Progenitor cell of endocrine pancreas (in vitro differentiated cells): ENCODE data around the gene HERPUD1. TPM values are rescaled to one million over a fixed set of nuclear protein-coding genes. Genes with fewer than 3 reads are reported as not detected.

ENCODE experiments used
- DNase-seq: peaks from one replicate; pipeline ENCODE4 v3.0.0; 2021; ENCODE audit warnings: low spot score; ENCODE audit not compliant: unreplicated experiment
- H3K27ac Mint-ChIP-seq: 2 replicates; pipeline ENCODE4 v1.8.0; 2021; ENCODE audit warnings: mild to moderate bottlenecking, moderate library complexity, mixed read lengths
- H3K27me3 Mint-ChIP-seq: 2 replicates; pipeline ENCODE4 v1.8.0; 2021; ENCODE audit warnings: mixed read lengths
- H3K36me3 Mint-ChIP-seq: 2 replicates; pipeline ENCODE4 v1.8.0; 2022; ENCODE audit warnings: mixed read lengths; ENCODE audit not compliant: insufficient read depth
- H3K4me1 Mint-ChIP-seq: 2 replicates; pipeline ENCODE4 v1.8.0; 2021; ENCODE audit warnings: low read depth, mixed read lengths
- H3K4me3 Mint-ChIP-seq: 2 replicates; pipeline ENCODE4 v1.8.0; 2021; ENCODE audit warnings: low read depth, mild to moderate bottlenecking, moderate library complexity, mixed read lengths
- H3K9me3 Mint-ChIP-seq: 2 replicates; pipeline ENCODE4 v1.8.0; 2021; ENCODE audit warnings: low read depth, mixed read lengths
- total RNA-seq: library from RNA; stranded (reverse); gene quantifications from 2 replicates; pipeline ENCODE4 v1.2.1, GENCODE V29; 2021
- TF ChIP-seq, protein P1 (sequence below): fragments of 200-600 bp; sonication (generic); IDR thresholded peaks from one replicate; pipeline ENCODE4 v1.5.0; 2021; ENCODE audit warnings: antibody characterized with exemption, mild to moderate bottlenecking; ENCODE audit not compliant: unreplicated experiment

Gene HERPUD1
- total RNA-seq, 1 donor from 2014 or later = 70.0 TPM

DNA sequence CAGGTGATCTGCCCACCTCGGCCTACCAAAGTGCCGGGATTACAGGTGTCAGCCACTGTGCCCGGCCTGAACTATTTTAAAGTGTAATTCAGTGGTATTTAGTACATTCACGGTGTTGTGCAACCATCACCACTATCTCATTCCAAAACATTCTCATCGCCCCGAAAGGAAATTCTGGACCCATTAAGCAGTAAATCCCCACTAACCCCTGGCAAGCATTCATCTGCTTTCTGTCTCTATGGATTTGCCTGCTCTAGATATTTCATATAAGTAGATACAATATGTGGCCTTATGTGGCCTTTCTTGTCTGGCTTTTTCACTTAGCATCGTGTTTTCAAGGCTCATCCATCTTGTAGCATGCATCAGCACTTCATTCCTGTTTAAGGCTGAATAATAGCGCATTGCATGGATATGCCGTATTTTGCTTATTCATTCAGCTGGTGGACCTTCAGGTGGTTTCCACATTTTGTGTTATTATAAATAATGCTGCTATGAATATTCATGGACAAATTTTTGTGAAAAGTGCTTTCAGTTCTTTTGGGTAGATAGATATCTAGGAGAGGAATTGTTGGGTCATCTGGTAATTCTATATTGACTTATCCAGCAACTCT lies 8.4 kb upstream of the HERPUD1 start:
- TF ChIP-seq, protein P1, sequence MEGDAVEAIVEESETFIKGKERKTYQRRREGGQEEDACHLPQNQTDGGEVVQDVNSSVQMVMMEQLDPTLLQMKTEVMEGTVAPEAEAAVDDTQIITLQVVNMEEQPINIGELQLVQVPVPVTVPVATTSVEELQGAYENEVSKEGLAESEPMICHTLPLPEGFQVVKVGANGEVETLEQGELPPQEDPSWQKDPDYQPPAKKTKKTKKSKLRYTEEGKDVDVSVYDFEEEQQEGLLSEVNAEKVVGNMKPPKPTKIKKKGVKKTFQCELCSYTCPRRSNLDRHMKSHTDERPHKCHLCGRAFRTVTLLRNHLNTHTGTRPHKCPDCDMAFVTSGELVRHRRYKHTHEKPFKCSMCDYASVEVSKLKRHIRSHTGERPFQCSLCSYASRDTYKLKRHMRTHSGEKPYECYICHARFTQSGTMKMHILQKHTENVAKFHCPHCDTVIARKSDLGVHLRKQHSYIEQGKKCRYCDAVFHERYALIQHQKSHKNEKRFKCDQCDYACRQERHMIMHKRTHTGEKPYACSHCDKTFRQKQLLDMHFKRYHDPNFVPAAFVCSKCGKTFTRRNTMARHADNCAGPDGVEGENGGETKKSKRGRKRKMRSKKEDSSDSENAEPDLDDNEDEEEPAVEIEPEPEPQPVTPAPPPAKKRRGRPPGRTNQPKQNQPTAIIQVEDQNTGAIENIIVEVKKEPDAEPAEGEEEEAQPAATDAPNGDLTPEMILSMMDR = no peak
- no peaks in the 10 kb centered on the region for H3K9me3 Mint-ChIP-seq
- no peak overlapping the region for H3K27ac Mint-ChIP-seq
- H3K36me3 Mint-ChIP-seq = no peaks in the 10 kb centered on the region
- no peak for DNase-seq
- H3K4me3 Mint-ChIP-seq = no peak overlapping the region
- H3K4me1 Mint-ChIP-seq = peaks cover 32% of the 10 kb centered on the region
- no peaks in the 10 kb centered on the region for H3K27me3 Mint-ChIP-seq

DNA sequence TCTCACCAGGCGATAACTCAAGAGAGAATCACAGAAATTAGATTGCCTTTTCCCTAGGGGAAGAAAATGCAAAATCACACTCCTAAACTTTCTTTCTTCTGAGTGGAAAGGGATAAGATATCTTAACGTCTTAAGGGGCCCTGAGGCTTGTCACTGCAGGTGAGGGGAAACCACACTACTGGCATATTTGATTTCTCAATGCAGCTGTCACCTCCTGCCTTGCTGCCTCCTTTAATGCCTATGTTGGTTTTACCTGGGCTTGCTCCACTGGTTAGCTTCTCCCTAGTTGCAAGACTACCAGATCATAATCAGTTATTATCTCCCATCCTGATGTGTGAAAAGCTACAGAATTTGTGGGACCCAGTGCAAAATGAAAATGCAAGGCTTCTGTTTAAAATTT lies 4.5 kb upstream of the HERPUD1 start:
- Mint-ChIP-seq H3K4me1 (peaks cover 9% of the 10 kb centered on the region), H3K27me3 (no peaks in the 10 kb centered on the region), H3K27ac (no peak overlapping the region), H3K9me3 (no peaks in the 10 kb centered on the region), H3K4me3 (no peak overlapping the region), H3K36me3 (no peaks in the 10 kb centered on the region)
- TF ChIP-seq, protein P1 = no peak
- no peak for DNase-seq

DNA sequence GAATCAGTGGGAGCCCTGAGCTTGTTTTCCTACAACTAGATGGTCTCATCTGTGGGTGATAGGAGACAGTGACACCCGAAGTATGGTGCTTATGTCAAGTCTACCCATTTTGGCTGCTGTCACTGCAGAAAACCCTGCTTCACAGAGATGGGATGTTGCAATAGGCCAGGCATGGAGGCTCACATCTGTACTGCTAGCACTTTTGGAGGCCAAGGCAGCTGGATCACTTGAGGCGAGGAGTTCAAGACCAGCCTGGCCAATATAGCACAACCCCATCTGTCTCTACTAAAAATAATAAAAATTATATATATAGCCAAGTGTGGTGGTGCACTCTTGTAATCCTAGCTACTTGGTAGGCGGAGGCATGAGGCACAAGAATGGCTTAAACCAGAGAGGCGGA lies 2.3 kb upstream of the HERPUD1 start:
- Mint-ChIP-seq H3K4me1 (peaks cover 18% of the 10 kb centered on the region), H3K36me3 (no peaks in the 10 kb centered on the region), H3K27me3 (no peaks in the 10 kb centered on the region), H3K9me3 (no peaks in the 10 kb centered on the region), H3K27ac (no peak overlapping the region), H3K4me3 (no peak overlapping the region)
- TF ChIP-seq, protein P1 = no peak
- no peak for DNase-seq

DNA sequence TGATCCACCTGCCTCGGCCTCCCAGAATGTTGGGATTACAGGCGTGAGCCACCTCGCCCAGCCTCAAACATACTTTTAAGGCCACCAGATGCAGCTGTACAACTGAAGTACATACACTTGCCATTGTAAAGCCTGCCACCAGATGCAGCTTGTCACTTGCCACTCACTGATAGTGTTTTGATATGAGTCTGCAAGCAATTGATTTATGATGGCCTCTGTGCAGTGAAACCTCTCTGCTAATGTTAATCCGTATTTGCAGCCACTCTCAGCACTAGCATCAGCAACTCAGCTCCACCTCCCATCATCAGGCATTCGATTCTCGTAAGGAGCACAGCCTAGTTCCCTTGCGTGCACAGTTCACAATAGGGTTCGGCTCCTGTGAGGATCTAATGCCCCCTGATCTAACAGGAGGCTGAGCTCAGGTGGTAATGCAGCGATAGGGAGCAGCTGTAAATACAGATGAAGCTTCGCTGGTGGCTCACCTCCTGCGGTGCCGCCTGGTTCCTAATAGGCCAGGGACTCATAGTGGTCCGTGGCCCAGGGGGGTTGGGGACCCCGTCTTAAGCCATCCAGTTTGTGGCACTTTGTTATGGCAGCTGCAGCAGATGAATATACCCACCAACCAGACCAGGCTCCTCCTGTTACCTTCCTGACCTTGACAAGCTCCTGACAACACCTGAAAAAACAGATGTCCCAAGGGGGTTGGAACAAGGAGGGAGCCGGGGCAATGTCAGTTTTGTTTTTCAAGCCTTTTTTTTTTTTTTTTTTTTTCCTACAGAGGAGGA lies 1.3 kb upstream of the HERPUD1 start:
- H3K4me1 Mint-ChIP-seq = peaks cover 18% of the 10 kb centered on the region
- H3K4me3 Mint-ChIP-seq = peak overlapping the region; percentile 95
- TF ChIP-seq, protein P1 = no peak
- H3K36me3 Mint-ChIP-seq = peaks cover 5% of the 10 kb centered on the region
- DNase-seq = no peak
- H3K27me3 Mint-ChIP-seq = no peaks in the 10 kb centered on the region
- peak overlapping the region; percentile 94 for H3K27ac Mint-ChIP-seq
- no peaks in the 10 kb centered on the region for H3K9me3 Mint-ChIP-seq

DNA sequence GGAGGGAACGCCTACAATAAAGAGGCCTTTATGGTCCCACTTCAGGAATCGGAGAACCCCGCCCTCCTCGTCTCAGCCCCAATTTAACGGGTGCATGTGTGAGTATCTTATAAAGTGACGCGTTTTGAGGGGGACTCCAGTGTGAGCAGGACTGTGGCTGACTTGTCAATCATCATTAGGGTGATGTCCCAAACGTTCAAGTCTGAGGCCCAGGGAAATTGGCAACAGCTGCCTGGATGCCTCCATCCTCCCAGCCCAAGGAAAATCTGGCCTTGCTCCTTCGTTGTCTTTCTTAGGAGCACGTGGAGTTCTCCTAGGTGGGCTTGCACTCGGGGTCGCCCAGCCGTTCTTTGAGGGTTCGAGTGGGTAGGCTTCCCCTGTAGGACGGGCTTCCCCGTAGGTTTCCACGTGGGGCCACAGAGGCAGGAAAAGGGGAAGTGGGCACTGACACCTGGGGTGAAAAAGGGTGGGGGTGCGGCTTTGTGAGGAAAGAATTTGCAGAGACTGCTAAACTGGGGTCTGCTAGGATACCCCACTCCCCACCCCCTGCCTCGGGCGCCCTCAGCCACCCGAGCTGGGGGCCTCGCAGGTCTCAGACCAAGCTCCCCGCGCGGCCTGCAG lies 561 bp upstream of the HERPUD1 start:
- Mint-ChIP-seq H3K4me3 (peak overlapping the region; percentile 95), H3K36me3 (peaks cover 8% of the 10 kb centered on the region), H3K4me1 (peaks cover 18% of the 10 kb centered on the region), H3K27me3 (no peaks in the 10 kb centered on the region), H3K27ac (peak overlapping the region; percentile 94), H3K9me3 (no peaks in the 10 kb centered on the region)
- DNase-seq = no peak
- TF ChIP-seq, protein P1 = no peak
